GM21786 (cell line): ENCODE data around the gene LDLRAD3.

ENCODE experiments used
- ATAC-seq: cut with Tn5 transposase; IDR thresholded peaks from one replicate; pipeline ENCODE4 v1.9.1; 2021; ENCODE audit not compliant: unreplicated experiment

The LDLRAD3 gene

DNA sequence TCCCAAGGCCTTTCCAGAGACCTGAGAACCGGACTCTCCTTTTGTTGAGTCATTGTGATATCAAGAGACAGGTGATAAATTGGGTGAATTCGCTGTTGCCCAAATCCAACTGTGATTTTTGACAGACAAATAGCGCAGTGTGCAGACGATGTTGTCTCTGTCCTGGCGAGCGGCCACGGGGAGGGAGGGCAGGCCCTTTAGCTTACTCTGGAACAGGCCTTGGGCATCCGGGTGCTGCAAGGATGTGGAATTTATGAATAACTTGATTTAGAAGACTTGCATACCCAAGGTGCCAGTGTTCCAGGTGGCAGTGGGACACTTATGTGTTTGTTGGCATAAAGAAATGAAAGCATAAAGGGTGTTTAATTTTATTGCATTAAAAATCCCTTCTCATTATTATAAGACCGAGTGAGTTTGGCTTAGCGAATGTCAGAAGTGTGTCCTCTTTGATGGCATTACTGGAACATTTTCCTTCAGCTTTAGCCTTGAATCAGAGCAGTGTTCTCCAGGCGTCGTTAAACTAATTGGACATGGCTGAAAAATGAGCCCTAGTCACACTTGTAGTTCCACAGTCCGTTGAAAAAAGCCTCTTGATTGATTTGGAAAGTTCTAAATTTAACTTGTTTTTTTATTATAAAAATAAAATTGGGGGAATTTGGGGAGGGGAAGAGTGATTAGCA, 9.4 kb downstream of the LDLRAD3 start:
- ATAC-seq, result no peak

DNA sequence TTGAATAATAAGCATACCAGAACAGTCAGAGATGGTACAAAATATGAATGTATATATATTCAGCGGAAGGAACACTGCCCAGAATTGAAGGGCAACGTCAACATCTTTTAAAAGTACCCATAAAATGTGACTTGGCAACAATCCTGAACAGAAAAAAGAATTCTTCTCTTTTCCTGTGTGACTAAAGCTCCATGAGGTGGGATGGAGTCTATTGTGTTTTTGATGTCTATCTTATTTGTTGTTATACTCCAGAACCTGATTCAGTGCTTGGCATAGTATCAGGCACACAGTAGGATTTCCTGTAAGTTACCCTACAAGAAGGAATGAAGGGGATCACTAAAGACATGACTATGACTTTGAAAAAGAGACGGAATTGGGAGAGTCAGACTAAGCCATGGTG, 10.3 kb downstream of the LDLRAD3 start:
- no peak for ATAC-seq

DNA sequence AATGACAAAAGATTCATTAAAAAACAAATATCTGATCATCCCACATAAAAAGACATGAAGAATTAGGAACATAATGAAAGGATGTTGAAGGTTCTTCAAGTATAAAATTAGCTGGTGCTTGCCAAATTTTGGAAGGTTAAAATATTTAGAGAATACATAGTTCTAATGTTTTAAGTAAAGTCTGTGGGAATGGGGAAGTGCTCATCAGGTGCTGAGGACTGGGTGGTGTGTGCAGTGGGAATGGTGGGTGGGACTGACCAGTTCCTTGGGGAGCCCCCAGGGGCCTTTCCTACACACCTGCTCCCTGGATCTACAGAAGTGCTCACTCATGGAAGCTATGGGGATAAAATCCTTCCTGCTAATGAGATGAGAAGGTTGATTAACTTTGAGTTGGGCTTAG, 11.8 kb downstream of the LDLRAD3 start:
- ATAC-seq, result no peak

DNA sequence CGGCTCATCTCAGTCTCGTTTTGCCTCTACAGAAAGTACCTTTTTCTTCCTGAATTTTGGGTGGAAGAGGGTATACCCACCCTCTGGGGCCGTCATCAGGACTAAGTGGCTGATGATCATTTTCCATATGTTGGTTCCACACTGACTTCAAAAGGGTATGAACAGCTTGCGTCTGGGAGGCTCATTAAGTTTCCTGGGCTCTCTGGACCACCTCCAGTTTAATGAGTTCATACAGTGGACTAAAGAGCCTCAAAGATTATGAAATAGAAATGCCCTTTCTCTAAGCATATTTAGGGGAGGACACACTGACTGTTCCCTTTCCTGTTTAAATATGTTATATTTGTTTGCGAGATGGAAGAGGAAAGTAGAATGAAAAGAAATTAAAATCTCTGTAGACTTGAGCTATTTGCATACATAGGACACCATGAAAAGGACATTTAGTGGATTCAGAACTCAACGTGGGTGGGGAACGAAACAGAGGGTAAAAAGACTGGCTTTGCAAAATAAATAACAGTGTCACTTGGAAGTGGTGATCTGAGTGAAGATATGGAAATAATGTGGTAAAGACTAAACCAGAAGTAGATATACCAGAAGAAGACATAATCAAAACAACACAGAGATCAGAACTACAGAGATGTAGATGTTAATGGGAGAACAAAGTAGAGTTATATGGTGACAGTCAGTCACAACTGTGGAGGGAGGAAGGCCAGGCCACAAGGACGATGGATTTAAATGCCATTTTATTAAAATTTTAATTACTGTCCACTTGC, 18.7 kb downstream of the LDLRAD3 start:
- no peak for ATAC-seq

DNA sequence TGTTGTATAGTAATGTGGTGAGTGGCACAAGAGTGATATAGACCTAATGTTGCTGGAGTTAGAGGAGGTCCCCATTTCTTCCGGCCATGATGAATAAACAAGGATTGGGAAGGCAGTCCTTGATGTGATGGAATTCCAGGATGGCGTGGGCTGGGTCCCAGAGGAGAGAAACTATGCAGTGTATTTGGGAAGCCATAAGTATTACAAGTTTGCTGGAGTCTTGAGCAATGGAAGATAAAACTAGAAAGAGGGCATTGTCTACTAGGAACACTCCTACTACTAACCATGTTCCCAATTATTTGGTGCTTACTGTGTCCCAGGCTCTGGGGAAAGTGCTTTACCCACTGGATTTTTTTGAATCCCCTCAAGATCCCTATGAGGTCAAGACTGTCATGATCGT, 20.0 kb downstream of the LDLRAD3 start:
- no peak for ATAC-seq

DNA sequence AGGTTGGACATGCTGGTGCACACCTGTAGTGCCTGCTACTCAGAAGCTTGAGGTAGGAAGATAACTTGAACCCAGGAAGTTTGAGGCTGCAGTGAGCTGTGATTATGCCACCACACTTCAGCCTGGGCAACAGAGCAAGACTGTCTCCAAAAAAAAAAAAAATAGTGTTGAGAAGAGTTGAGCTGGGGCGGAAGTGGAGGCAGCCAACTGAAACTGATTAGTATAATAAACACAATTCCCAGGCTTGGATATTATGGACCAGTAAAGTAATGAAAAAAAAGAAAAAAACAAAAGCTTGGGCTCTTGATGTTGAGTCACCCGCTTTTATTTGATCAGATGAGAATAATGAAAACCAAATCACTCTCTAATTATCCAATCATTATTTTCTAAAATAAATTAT, 21.0 kb downstream of the LDLRAD3 start:
- no peak for ATAC-seq

DNA sequence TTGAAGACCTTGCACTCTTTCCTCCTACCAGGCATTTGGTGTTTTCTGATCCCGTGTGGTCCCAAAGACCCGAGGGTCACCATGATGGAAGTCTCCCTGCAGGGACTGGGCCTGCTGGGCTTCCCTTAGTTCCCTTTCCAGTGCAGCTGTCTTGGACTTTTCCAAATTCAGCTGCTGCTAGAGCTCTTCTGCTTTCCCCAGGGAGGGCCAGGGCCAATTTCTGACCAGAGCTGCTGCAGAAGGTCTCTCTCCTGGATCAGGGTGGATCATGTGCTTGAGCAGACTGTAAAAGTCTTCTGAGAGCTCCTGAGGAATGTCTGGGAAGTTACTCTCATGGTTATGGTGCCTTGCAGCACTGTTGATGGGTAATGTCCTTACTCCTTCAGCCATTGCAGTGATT, 23.2 kb downstream of the LDLRAD3 start:
- ATAC-seq, result no peak

DNA sequence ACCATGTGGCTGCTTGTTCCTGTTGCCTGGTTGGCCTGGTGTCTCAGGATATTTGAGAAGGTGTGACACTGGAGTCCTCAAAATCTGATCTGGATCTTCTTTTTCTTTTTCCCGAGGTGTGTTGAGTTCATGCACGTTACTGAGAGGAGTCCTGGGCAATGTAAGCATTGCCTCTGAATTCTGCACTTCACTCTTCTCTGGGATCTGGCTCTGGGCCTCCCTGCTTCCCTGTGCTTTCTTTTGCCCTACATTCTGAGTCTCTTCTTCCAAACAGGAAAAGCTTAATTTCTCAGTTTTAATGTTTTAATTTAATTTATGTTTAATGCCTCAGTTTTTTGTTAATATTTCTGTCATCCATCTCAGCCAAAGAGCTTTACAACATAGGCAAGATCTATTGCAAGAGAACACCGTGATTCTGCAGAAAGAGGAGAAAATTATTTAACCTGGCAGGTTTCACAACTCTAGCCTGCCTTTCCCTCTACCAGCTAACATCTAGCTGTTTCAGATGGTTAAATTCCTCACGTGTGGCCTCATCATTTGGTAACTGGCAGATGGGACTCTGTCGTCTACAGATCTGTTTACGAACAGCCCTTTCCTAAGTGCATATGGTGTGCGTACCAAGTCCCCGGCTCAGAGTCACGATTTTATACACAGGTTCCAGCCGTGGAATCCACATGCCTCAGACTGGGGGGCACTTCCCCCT, 24.7 kb downstream of the LDLRAD3 start:
- ATAC-seq, result no peak

DNA sequence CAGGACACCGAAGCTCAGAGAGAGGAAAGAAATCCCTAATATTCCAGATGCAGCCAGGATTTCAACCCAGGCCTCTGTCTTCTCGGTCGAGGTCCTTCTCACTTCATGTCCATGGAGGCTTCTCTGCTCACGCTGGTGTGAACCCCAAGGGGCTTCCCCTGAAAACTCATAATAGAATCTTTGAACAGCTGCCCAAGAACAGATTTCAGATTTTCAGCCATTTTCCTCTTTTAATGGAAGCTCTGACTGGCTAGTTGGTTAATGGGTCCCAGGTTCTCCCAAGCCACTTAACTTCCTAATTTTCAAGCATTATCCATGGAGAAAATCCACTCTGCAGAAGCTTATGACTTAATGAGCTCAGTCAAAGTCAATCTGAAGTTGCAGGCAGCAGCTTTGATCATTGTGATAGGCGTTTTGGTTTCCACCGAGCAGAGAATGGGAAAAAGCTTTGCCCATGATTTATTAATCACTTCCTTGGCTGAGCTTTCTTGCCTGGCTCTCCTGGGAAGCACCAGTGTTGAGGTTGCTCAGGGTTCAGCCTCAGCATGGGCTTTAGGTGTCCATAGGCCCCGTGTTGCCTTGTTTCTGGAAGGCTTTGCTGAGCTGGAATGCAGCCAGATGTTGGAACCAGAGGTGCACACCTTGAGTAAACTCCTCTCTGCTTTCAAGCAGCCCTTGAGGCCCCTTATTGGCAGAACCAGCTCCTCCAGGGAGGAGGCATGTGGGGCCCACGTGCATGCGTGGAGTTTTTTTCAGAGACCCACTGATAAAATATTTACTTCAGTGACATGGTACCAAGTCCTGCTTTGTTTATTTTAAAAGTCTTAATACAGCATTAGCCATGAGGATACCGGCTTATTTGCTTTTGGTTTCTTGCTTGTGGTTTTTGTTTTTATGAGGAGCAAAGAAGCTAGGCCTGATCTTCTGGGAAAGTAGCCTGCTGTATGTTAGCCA, 25.5 kb downstream of the LDLRAD3 start:
- no peak for ATAC-seq

DNA sequence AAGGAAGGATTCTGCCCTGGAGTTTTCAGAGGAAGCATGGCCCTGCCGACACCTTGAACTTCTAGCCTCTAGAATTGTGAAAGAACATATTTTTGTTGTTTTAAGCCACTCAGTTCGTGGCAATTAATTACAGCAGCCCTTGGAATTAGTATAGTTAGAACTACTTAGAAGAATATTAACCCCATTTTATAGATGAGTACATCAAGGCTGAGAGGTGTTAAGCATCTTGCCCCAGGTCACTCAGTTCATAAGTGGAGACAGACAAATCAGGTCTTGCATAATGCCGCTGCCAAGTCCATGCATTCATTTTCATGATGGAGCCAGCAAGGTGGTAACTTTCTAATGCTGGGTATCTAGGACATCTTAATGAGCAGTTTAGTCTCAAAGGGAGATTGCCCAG, 26.6 kb downstream of the LDLRAD3 start:
- ATAC-seq, result no peak

DNA sequence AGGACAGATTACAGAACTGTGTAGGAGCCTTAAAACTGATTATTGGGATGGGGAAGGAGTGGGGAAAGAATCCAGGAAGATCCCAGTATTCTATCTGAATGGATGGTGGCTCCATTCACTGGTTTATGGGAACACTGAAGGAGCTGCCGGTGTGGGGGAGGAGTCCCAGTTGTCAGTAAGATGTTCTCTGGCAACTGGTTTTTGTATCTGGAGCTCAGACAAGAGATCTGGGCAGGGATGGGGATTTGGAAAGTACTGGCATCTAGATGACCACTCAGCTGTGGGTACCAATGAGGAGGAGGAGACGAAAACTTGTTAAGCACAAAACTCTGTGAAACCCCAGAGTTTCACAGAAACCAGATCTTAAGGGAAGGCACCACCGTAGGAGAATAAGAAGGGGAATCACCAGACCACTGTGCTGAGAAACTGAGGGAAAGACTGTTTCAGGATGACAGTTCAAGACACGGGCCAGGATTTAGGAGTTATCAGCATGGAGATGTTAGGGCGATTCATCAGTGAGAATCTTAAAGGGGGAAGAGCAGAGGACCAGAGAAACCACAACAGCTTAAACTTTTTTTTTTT, 28.1 kb downstream of the LDLRAD3 start:
- no peak for ATAC-seq

DNA sequence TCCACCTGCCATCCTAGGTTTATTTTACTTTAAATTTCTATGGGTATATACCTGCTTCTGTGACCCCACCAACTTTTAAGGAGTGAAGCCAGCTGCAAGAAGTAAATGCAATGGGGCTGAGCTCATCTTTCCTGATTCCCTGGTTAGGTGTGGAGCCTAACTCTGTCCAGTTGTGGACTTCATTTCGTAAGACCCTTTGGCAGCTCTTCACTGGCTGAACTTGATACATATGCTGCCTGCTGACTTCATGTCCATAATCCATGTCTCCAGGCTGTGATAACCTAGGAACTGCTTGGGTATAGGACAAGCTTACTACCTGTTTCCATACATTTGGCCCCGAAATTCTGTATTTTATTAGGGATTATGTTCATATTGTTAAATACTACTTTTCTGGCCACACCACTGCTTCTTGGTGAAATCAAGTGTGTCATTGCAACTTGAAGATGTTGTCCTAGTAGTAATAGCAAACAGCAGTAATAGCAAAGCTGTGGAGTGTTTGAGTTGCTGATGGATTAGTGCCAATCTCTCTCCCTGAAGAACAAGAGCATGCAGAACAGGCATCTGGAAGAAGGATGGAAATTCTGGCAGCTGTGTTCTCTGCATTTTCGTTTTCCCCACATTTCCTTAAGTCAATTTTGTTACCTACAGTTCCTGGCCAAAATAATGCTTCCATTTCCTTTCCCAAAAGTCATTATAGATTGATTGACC, 31.2 kb downstream of the LDLRAD3 start:
- ATAC-seq, result no peak

DNA sequence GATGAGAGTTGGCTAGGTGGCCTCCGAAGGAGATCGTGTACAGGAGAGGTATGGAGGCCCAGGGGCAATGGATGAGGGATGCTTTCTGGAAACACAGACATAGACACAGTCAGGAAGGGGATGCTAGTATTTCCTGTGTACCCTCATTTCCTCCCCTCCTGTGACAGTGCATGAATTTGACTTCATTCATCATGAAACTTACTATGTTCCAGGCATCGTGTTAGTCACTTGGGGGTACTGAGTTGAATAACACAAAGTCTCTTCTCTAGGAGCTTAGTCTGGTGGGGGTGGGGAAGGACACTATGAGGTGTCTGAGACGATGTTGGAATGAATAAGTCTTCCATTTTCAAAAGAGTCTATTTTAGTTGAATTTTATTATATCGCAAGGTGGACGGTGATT, 32.6 kb downstream of the LDLRAD3 start:
- ATAC-seq, result no peak

DNA sequence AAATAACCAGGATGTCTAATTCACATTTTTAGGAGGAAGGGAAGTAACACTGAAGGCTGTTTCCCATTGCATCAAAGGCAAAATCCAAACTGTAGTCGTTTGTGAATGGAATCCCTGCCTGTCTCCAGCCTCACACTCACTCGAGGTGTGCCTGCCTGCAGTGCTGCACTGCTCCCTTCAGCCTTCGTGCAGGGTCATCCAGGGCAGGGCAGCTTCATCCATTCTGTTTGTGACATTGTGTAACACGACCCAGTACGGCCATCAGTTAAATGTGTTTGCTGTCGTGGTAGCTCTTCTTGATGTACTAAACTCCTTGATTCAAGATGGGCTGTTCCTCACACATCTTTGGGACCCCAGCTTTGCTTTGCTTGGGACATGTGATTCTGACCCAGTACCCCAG, 34.3 kb downstream of the LDLRAD3 start:
- no peak for ATAC-seq

DNA sequence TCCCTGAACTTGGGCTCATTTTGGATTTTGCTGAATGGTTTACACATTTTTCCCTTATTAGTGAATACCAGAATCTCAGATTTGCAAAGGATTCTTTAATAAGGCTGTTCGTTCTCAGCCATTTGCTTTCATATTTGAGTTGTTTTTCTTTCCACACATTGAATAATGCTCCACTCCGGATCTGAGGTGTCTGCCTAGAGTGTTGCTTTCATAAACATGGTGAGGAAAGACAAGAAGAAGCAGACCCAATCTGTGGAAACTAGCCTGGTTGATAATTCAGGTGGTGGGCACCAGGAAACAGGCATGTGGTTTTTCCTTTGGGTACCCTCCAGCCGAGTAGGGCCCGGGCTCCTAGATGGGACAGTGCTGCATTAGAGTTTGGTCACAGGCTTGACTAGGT, 35.0 kb downstream of the LDLRAD3 start:
- no peak for ATAC-seq

DNA sequence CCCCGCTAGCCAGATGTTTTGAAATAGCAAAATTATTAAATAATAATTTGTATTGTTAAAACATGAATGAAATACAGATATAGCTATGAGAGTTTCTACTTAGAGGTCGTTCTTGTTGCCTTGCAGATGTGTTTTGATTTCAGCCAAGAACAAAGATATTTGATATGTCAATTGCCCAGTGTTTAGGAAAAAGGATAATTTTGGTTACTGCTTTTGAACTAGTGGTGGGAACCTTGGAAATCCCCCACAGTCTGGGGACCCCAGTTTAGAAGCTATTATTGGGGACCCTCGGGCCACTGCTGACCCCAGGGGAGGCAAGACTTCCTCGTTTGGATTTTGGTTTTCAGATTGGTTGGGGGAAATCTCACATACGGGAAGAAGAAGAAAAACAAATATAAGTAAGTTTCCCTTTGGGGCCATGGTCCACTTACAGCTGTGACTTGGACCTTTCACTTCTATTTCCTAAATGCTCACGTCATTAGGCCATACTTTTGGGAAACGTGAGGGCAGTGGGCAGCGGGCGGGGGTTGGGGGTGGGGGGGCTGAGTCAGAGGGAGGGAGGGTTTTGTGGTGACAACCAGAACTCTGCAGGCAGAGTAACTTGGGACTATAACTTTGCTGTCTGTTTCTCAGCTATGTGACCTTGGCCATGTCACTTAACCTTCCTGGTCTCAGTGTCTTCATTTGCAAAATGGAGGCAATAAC, 37.0 kb downstream of the LDLRAD3 start:
- no peak for ATAC-seq

DNA sequence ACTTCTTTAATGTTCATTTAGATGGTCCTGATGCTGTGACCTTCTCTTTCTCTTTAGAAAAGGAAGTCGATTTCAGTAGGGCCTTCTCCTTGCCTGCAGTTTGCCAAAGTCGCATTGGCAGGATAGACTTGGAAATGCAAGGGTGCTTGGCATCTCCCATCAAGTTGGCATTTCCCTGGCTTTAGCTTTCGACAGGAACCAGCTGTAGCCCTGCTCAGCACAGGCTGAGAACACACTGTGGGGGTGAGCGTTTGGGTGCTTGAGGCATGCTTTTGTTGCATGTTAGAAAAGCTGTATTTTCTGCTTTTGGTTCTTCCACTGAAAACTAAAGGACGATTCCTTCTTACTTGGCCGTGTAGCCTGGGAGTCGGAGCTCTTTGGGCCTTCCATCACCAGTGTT, 37.7 kb downstream of the LDLRAD3 start:
- ATAC-seq, result no peak

DNA sequence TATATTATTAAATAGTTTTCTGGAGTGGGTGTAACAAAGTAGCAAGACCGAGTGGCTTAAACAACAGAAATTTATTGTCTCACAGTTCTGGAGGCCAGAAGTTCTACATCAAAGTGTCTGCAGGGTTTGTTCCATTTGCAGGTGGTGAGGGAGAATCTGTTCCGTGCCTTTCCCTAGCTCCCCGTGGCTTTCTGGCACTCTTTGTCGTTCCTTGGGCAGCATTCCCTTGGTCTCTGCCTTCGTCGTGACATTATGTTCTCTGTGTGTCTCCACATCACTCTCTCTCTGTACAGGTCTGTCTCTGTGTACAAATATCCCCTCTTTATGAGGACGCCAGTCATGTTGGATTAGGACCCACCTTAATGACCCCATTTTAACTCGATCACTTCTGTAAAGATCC, 38.2 kb downstream of the LDLRAD3 start:
- ATAC-seq, result no peak

DNA sequence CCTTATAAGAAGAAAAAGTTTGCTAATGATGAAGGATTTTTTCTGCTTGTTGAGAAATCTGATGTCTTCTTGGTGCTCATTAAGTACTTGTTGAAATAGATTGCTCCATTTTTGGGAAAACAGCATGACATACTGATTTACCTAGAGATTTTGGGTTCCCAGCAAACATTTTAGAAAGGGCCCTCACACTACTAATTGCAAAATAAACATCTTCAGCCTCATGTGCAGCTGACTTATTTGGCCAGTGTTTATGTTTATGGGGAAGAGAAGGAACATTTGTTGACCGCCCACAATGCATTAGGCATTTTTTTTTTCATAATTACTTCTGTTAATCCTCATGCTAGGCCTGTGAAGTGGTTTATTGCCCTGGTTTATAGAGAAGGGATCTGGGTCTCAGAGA, 40.1 kb downstream of the LDLRAD3 start:
- no peak for ATAC-seq
